ENCODE results near the gene KCTD17.

Gene KCTD17

GRCh38 chr22:37053310-37054055, 1.9 kb downstream of the KCTD17 start:
- Histone ChIP-seq H3K56ac (ENCODE audit: low read length) (no peak overlapping the region), H4K5ac (ENCODE audit: low read length) (no peak overlapping the region), H3K4ac (ENCODE audit: low read depth, low read length) (no peak overlapping the region), H2AK5ac (ENCODE audit: low read length) (no peak overlapping the region), H2BK5ac (ENCODE audit: low read length) (no peak overlapping the region), H3K27me3 (ENCODE audit: insufficient read depth, low read length, poor library complexity) (no peaks in the 10 kb centered on the region), H2BK15ac (replicated peaks; ENCODE audit: low read depth) (no peak overlapping the region), H3K36me3 (ENCODE audit: control insufficient read depth, insufficient read depth, low read length) (no peaks in the 10 kb centered on the region), H2BK120ac (ENCODE audit: low read depth, low read length) (no peak overlapping the region), H3K18ac (ENCODE audit: low read length) (no peak overlapping the region), H3K79me2 (ENCODE audit: control insufficient read depth, insufficient read depth, low read length) (no peaks in the 10 kb centered on the region), H3K27ac (ENCODE audit: low read depth, low read length) (no peak overlapping the region), H3K4me3 (ENCODE audit: low read length) (no peak overlapping the region), H3K79me1 (ENCODE audit: low read length) (no peaks in the 10 kb centered on the region), H4K8ac (ENCODE audit: low read depth, low read length) (no peak overlapping the region), H3K9ac (ENCODE audit: low read length) (no peak overlapping the region), H3K4me1 (ENCODE audit: control insufficient read depth, low read depth, low read length) (no peaks in the 10 kb centered on the region), H3K23ac (ENCODE audit: low read length) (no peak overlapping the region), H3K4me2 (ENCODE audit: low read length) (no peak overlapping the region)
- WGBS (ENCODE audit: extremely low coverage, insufficient coverage, low lambda C conversion rate): no CpG with 5 or more reads among the region's 16 CpGs
- no peak for DNase-seq

- no peak overlapping the region for H3K18ac ChIP-seq (ENCODE audit: low read length)
- no peaks in the 10 kb centered on the region for H3K36me3 ChIP-seq (ENCODE audit: control insufficient read depth, insufficient read depth, low read length)
- H3K23ac ChIP-seq (ENCODE audit: low read length): no peak overlapping the region
- H2AK5ac ChIP-seq (ENCODE audit: low read length): no peak overlapping the region
- H2BK15ac ChIP-seq (replicated peaks; ENCODE audit: low read depth): no peak overlapping the region
- H4K8ac ChIP-seq (ENCODE audit: low read depth, low read length): no peak overlapping the region
- no peak overlapping the region for H3K4me2 ChIP-seq (ENCODE audit: low read length)
- no peak overlapping the region for H3K27ac ChIP-seq (ENCODE audit: low read depth, low read length)
- H3K4ac ChIP-seq (ENCODE audit: low read depth, low read length): no peak overlapping the region
- H3K27me3 ChIP-seq (ENCODE audit: insufficient read depth, low read length, poor library complexity): no peaks in the 10 kb centered on the region
- no peaks in the 10 kb centered on the region for H3K4me1 ChIP-seq (ENCODE audit: control insufficient read depth, low read depth, low read length)
- WGBS (ENCODE audit: extremely low coverage, insufficient coverage, low lambda C conversion rate): no CpG with 5 or more reads among the region's 8 CpGs
- H3K9ac ChIP-seq (ENCODE audit: low read length): no peak overlapping the region
- H2BK120ac ChIP-seq (ENCODE audit: low read depth, low read length): no peak overlapping the region
- no peak for DNase-seq
- H2BK5ac ChIP-seq (ENCODE audit: low read length): no peak overlapping the region
- H3K79me1 ChIP-seq (ENCODE audit: low read length): no peaks in the 10 kb centered on the region
- no peak overlapping the region for H3K4me3 ChIP-seq (ENCODE audit: low read length)
- H3K56ac ChIP-seq (ENCODE audit: low read length): no peak overlapping the region
- no peaks in the 10 kb centered on the region for H3K79me2 ChIP-seq (ENCODE audit: control insufficient read depth, insufficient read depth, low read length)
- H4K5ac ChIP-seq (ENCODE audit: low read length): no peak overlapping the region
Measured at GRCh38 chr22:37054056-37054395, 2.5 kb downstream of the KCTD17 start.

- Histone ChIP-seq H3K4me1 (ENCODE audit: control insufficient read depth, low read depth, low read length) (no peaks in the 10 kb centered on the region), H3K9ac (ENCODE audit: low read length) (no peak overlapping the region), H4K5ac (ENCODE audit: low read length) (no peak overlapping the region), H3K27ac (ENCODE audit: low read depth, low read length) (no peak overlapping the region), H3K27me3 (ENCODE audit: insufficient read depth, low read length, poor library complexity) (no peaks in the 10 kb centered on the region), H3K36me3 (ENCODE audit: control insufficient read depth, insufficient read depth, low read length) (no peaks in the 10 kb centered on the region), H3K23ac (ENCODE audit: low read length) (no peak overlapping the region), H2AK5ac (ENCODE audit: low read length) (no peak overlapping the region), H3K4ac (ENCODE audit: low read depth, low read length) (no peak overlapping the region), H3K56ac (ENCODE audit: low read length) (no peak overlapping the region), H2BK120ac (ENCODE audit: low read depth, low read length) (no peak overlapping the region), H3K4me2 (ENCODE audit: low read length) (no peak overlapping the region), H4K8ac (ENCODE audit: low read depth, low read length) (no peak overlapping the region), H2BK5ac (ENCODE audit: low read length) (no peak overlapping the region), H3K79me2 (ENCODE audit: control insufficient read depth, insufficient read depth, low read length) (no peaks in the 10 kb centered on the region), H3K18ac (ENCODE audit: low read length) (no peak overlapping the region), H3K4me3 (ENCODE audit: low read length) (no peak overlapping the region), H3K79me1 (ENCODE audit: low read length) (no peaks in the 10 kb centered on the region), H2BK15ac (replicated peaks; ENCODE audit: low read depth) (no peak overlapping the region)
- no CpG with 5 or more reads among the region's 20 CpGs for WGBS (ENCODE audit: extremely low coverage, insufficient coverage, low lambda C conversion rate)
- DNase-seq: no peak
Measured at GRCh38 chr22:37054600-37055365, 3.2 kb downstream of the KCTD17 start.

GRCh38 chr22:37056246-37056645, 4.7 kb downstream of the KCTD17 start:
- H4K8ac ChIP-seq (ENCODE audit: low read depth, low read length): no peak overlapping the region
- no peak overlapping the region for H3K4me2 ChIP-seq (ENCODE audit: low read length)
- no peaks in the 10 kb centered on the region for H3K79me2 ChIP-seq (ENCODE audit: control insufficient read depth, insufficient read depth, low read length)
- no peak overlapping the region for H3K9ac ChIP-seq (ENCODE audit: low read length)
- no peak overlapping the region for H3K4ac ChIP-seq (ENCODE audit: low read depth, low read length)
- no peaks in the 10 kb centered on the region for H3K27me3 ChIP-seq (ENCODE audit: insufficient read depth, low read length, poor library complexity)
- no peak overlapping the region for H2BK5ac ChIP-seq (ENCODE audit: low read length)
- DNase-seq: no peak
- H3K18ac ChIP-seq (ENCODE audit: low read length): no peak overlapping the region
- no CpG with 5 or more reads among the region's 13 CpGs for WGBS (ENCODE audit: extremely low coverage, insufficient coverage, low lambda C conversion rate)
- no peak overlapping the region for H3K56ac ChIP-seq (ENCODE audit: low read length)
- no peak overlapping the region for H2AK5ac ChIP-seq (ENCODE audit: low read length)
- H4K5ac ChIP-seq (ENCODE audit: low read length): no peak overlapping the region
- H2BK120ac ChIP-seq (ENCODE audit: low read depth, low read length): no peak overlapping the region
- H2BK15ac ChIP-seq (replicated peaks; ENCODE audit: low read depth): no peak overlapping the region
- no peak overlapping the region for H3K4me3 ChIP-seq (ENCODE audit: low read length)
- no peak overlapping the region for H3K27ac ChIP-seq (ENCODE audit: low read depth, low read length)
- H3K23ac ChIP-seq (ENCODE audit: low read length): no peak overlapping the region
- no peaks in the 10 kb centered on the region for H3K4me1 ChIP-seq (ENCODE audit: control insufficient read depth, low read depth, low read length)
- no peaks in the 10 kb centered on the region for H3K36me3 ChIP-seq (ENCODE audit: control insufficient read depth, insufficient read depth, low read length)
- no peaks in the 10 kb centered on the region for H3K79me1 ChIP-seq (ENCODE audit: low read length)

- H2AK5ac ChIP-seq (ENCODE audit: low read length): no peak overlapping the region
- H4K8ac ChIP-seq (ENCODE audit: low read depth, low read length): no peak overlapping the region
- no peak overlapping the region for H3K23ac ChIP-seq (ENCODE audit: low read length)
- no peak overlapping the region for H4K5ac ChIP-seq (ENCODE audit: low read length)
- no peak for DNase-seq
- no peak overlapping the region for H3K56ac ChIP-seq (ENCODE audit: low read length)
- no CpG with 5 or more reads among the region's 9 CpGs for WGBS (ENCODE audit: extremely low coverage, insufficient coverage, low lambda C conversion rate)
- no peaks in the 10 kb centered on the region for H3K4me1 ChIP-seq (ENCODE audit: control insufficient read depth, low read depth, low read length)
- no peak overlapping the region for H3K4me3 ChIP-seq (ENCODE audit: low read length)
- H3K4me2 ChIP-seq (ENCODE audit: low read length): no peak overlapping the region
- H3K79me2 ChIP-seq (ENCODE audit: control insufficient read depth, insufficient read depth, low read length): no peaks in the 10 kb centered on the region
- no peak overlapping the region for H3K4ac ChIP-seq (ENCODE audit: low read depth, low read length)
- no peaks in the 10 kb centered on the region for H3K36me3 ChIP-seq (ENCODE audit: control insufficient read depth, insufficient read depth, low read length)
- no peak overlapping the region for H2BK5ac ChIP-seq (ENCODE audit: low read length)
- H3K9ac ChIP-seq (ENCODE audit: low read length): no peak overlapping the region
- H3K27ac ChIP-seq (ENCODE audit: low read depth, low read length): no peak overlapping the region
- no peak overlapping the region for H3K18ac ChIP-seq (ENCODE audit: low read length)
- H3K27me3 ChIP-seq (ENCODE audit: insufficient read depth, low read length, poor library complexity): no peaks in the 10 kb centered on the region
- H2BK120ac ChIP-seq (ENCODE audit: low read depth, low read length): no peak overlapping the region
- H3K79me1 ChIP-seq (ENCODE audit: low read length): no peaks in the 10 kb centered on the region
- no peak overlapping the region for H2BK15ac ChIP-seq (replicated peaks; ENCODE audit: low read depth)
Measured at GRCh38 chr22:37057226-37057625, 5.7 kb downstream of the KCTD17 start.

Measured in mesendoderm (in vitro differentiated cells).